Stomach (tissue), 9 donors: ENCODE measurements around the gene RANGRF. TPM values are rescaled to one million over a fixed set of nuclear protein-coding genes. Genes with fewer than 3 reads are reported as not detected.

Source experiments
- DNase-seq, 2 donors: peaks; one replicate each; pipeline versions ENCODE4 v3.0.0 to v3.0.0-alpha.2; 2013 to 2019
- H3K27ac ChIP-seq, 5 donors: fragments of 200-600 bp in 4 of 5; sonication (generic) in 4 of 5; one replicate each; pipeline ENCODE4 v1.5.1; 2013 to 2019; ENCODE audit warnings: mild to moderate bottlenecking in 1 of 5, moderate library complexity in 1 of 5
- H3K27me3 ChIP-seq, 3 donors: fragments of 200-600 bp; sonication (generic); one replicate each; pipeline ENCODE4 v1.5.1; 2017 to 2019; ENCODE audit warnings: mixed run types in 1 of 3
- H3K36me3 ChIP-seq, 4 donors: fragments of 200-600 bp; sonication (generic); 1 replicate in 3 of 4; 2 replicates in 1 of 4; pipeline ENCODE4 v1.5.1; 2016 to 2019
- H3K4me1 ChIP-seq, 4 donors: fragments of 200-600 bp; sonication (generic); one replicate each; pipeline ENCODE4 v1.5.1; 2016 to 2019
- H3K4me3 ChIP-seq, 4 donors: fragments of 200-600 bp; sonication (generic) in 3 of 4; one replicate each; pipeline ENCODE4 v1.5.1; 2016 to 2019; ENCODE audit warnings: mild to moderate bottlenecking in 1 of 4
- H3K9me3 ChIP-seq, 4 donors: fragments of 200-600 bp; sonication (generic); one replicate each; pipeline ENCODE4 v1.5.1; 2016 to 2019
- CTCF ChIP-seq, 7 experiments: fragments of 450-650 bp in 4 of 7; fragments of 200-600 bp in 3 of 7; sonication (generic) in 3 of 7; IDR thresholded peaks; one replicate each; pipeline ENCODE4 v1.5.1; 2016 to 2019; ENCODE audit warnings: antibody characterized with exemption in 7 of 7, control low read depth in 2 of 7, mild to moderate bottlenecking in 1 of 7
- EP300 ChIP-seq: sonication (generic); formaldehyde crosslinking; IDR thresholded peaks from one replicate; pipeline ENCODE4 v1.6.1; 2017; ENCODE audit warnings: antibody characterized with exemption
- POLR2A ChIP-seq, 4 donors: fragments of 450-650 bp; IDR thresholded peaks; one replicate each; pipeline ENCODE4 v1.6.1; 2016; ENCODE audit warnings: antibody characterized with exemption in 4 of 4, control low read depth in 2 of 4, mild to moderate bottlenecking in 1 of 4, moderate library complexity in 1 of 4
- POLR2AphosphoS5 ChIP-seq, 3 donors: sonication (generic); formaldehyde crosslinking; IDR thresholded peaks; one replicate each; pipeline ENCODE4 v1.6.1; 2016; ENCODE audit warnings: antibody characterized with exemption in 3 of 3
- WGBS, 5 donors: extraction: QIAGEN DNeasy Blood & Tissue Kit in 3 of 5; methylation state at CpG; one replicate each; pipeline versions ENCODE4 v1.1.5 to v1.1.7; 2013 to 2018; 5-methylcytosine and 5-hydroxymethylcytosine counted together
- intact Hi-C: fragments of 100-400 bp; cut with DNase I; formaldehyde crosslinking; loops from one replicate; pipeline ENCODE4 v1.15.1; 2023; ENCODE audit warnings: low total_unique reads
- polyA plus RNA-seq, 3 donors: library from polyadenylated mRNA; stranded (reverse); fragments of 200-250 nt; gene quantifications; one replicate each; pipeline ENCODE4 v1.2.3, GENCODE V29; 2013
- total RNA-seq, 5 donors: library from RNA; depleted of rRNA; stranded (reverse); fragments of >200 nt; gene quantifications; one replicate each; pipeline versions ENCODE4 v1.1.0 to v1.2.3, GENCODE V29; 2014 to 2016
- donor health status: healthy with polysubstance abuse.
- donor health status: Bipolar disorder and iron deficiency.
- donor health status: healthy.

The RANGRF gene
- total and polyA plus RNA-seq, 8 donors, result 2.9 to 59.2 (median 25.4) TPM; not detected in 1

GRCh38 chr17:8327303-8327649 lies 38.8 kb downstream of the RANGRF start:
- intact Hi-C loops, result no loop called here
- Histone ChIP-seq H3K4me1 (peaks cover 14 to 17% (median 15%) of the 10 kb centered on the region in 4 donors), H3K4me3 (peak overlapping the region; percentile 50 to 57 (median 54)), H3K9me3 (no peaks in the 10 kb centered on the region), H3K36me3 (no peaks in the 10 kb centered on the region), H3K27me3 (peaks cover 0 to 38% (median 9%) of the 10 kb centered on the region in 3 donors), H3K27ac (peak overlapping the region in 4 of 5 donors; percentile 64 to 76 (median 69))
- no peak for DNase-seq
- no peak for TF ChIP-seq EP300
- TF ChIP-seq CTCF (IDR thresholded peaks at IDR 0.05), result no peak
- TF ChIP-seq POLR2A (IDR thresholded peaks at IDR 0.05), result no peak
- no peak for TF ChIP-seq POLR2AphosphoS5 (IDR thresholded peaks at IDR 0.05)
- WGBS, 5 donors, result 14 to 26% (median 16%) methylated on average over 14 to 25 of the region's 25 CpGs

GRCh38 chr17:8332128-8332527 lies 43.7 kb downstream of the RANGRF start:
- Histone ChIP-seq H3K9me3 (no peaks in the 10 kb centered on the region), H3K27ac (no peak overlapping the region), H3K4me1 (peaks cover 4% of the 10 kb centered on the region in 4 donors), H3K4me3 (no peak overlapping the region), H3K36me3 (no peaks in the 10 kb centered on the region), H3K27me3 (peaks cover 0 to 11% (median 3%) of the 10 kb centered on the region in 3 donors)
- no peak for DNase-seq
- whole genome bisulfite sequencing, 5 donors, result 81 to 93% (median 84%) methylated on average over 2 of the region's 2 CpGs
- intact Hi-C loops, result no loop called here
- no peak for TF ChIP-seq EP300
- TF ChIP-seq POLR2AphosphoS5 (IDR thresholded peaks at IDR 0.05), result no peak
- TF ChIP-seq CTCF (IDR thresholded peaks at IDR 0.05), result no peak
- TF ChIP-seq POLR2A (IDR thresholded peaks at IDR 0.05), result no peak

GRCh38 chr17:8332688-8333087 lies 44.2 kb downstream of the RANGRF start:
- H3K9me3 ChIP-seq, result no peaks in the 10 kb centered on the region
- peaks cover 0 to 5% (median 0%) of the 10 kb centered on the region in 3 donors for H3K27me3 ChIP-seq
- H3K4me1 ChIP-seq, result no peaks in the 10 kb centered on the region
- DNase-seq, result peak in 1 of 2 donors; percentile 48
- no peak for TF ChIP-seq POLR2A (IDR thresholded peaks at IDR 0.05)
- no peak for TF ChIP-seq CTCF (IDR thresholded peaks at IDR 0.05)
- no peak for TF ChIP-seq EP300
- TF ChIP-seq POLR2AphosphoS5 (IDR thresholded peaks at IDR 0.05), result no peak
- H3K36me3 ChIP-seq, result no peaks in the 10 kb centered on the region
- 45 to 64% (median 54%) methylated on average over 5 of the region's 5 CpGs for WGBS, 5 donors
- H3K27ac ChIP-seq, result no peak overlapping the region
- intact Hi-C loops, result no loop called here
- H3K4me3 ChIP-seq, result no peak overlapping the region

- H3K27ac ChIP-seq, result no peak overlapping the region
- intact Hi-C loops, result no loop called here
- DNase-seq, result no peak
- no peak for TF ChIP-seq EP300
- TF ChIP-seq POLR2A (IDR thresholded peaks at IDR 0.05), result no peak
- TF ChIP-seq CTCF (IDR thresholded peaks at IDR 0.05), result no peak
- no peak for TF ChIP-seq POLR2AphosphoS5 (IDR thresholded peaks at IDR 0.05)
- no peaks in the 10 kb centered on the region for H3K27me3 ChIP-seq
- no peaks in the 10 kb centered on the region for H3K9me3 ChIP-seq
- H3K4me1 ChIP-seq, result peaks cover 0 to 5% (median 0%) of the 10 kb centered on the region in 4 donors
- H3K36me3 ChIP-seq, result no peaks in the 10 kb centered on the region
- WGBS, 5 donors, result 88 to 95% (median 92%) methylated on average over 4 of the region's 4 CpGs
- no peak overlapping the region for H3K4me3 ChIP-seq
Observed at GRCh38 chr17:8333281-8333680, 44.8 kb downstream of the RANGRF start.
